Measurements from ENCODE around the gene MAML3.

MAML3 gene

DNA sequence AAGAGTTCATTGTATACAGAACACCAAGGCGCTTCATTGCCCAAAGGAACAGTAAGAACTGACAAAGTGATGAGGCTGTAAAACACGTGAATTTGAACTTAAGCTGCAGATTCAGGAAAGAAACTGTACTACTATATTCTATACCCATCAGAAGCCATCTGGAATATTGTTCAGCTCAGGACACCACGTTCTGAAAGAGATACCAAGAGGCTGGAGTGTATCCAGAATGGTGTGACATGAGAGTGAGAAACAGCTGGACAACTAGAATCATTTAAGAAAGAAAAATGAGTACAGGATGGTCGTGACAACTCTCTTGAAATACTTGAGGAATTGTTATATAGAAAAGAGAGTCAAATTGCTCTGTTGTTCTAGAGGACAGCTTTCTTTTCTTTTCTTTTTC, 393.4 kb downstream of the MAML3 start:
- TF ChIP-seq CTCF (IDR thresholded peaks at IDR 0.05; ENCODE audit: insufficient read depth, missing control alignments) = no peak
- DNase-seq (ENCODE audit: insufficient read length, low spot score) (no peak), FAIRE-seq (no peak)

- FAIRE-seq (no peak), DNase-seq (ENCODE audit: insufficient read length, low spot score) (no peak)
- TF ChIP-seq CTCF (IDR thresholded peaks at IDR 0.05; ENCODE audit: insufficient read depth, missing control alignments) = no peak
Observed at GRCh38 chr4:139759097-139759496, 394.9 kb downstream of the MAML3 start.

- TF ChIP-seq CTCF (IDR thresholded peaks at IDR 0.05; ENCODE audit: insufficient read depth, missing control alignments) = no peak
- DNase-seq (ENCODE audit: insufficient read length, low spot score) (no peak), FAIRE-seq (no peak)
Observed at GRCh38 chr4:139756391-139757180, 397.4 kb downstream of the MAML3 start.

- DNase-seq (ENCODE audit: insufficient read length, low spot score) (no peak), FAIRE-seq (no peak)
- TF ChIP-seq CTCF (IDR thresholded peaks at IDR 0.05; ENCODE audit: insufficient read depth, missing control alignments) = no peak
Observed at GRCh38 chr4:139754938-139755337, 399.0 kb downstream of the MAML3 start.

DNA sequence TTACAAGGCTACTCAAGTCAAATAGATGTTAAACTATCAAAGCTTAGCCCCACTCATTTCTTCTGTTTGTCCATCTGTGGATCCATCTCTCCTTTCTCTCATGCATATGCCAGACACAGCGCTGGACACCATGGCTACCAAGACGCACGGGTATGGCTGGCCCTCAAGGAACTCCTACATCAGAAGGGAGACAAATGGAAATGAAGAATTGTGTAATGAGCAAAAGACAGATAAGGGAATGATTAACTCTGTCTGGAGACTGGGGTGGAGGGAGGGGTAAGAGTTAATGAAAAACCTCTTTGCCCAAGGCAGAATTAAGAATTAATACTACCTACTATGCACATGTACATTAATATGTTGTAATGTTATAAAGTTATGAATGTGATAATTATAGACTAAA, 400.3 kb downstream of the MAML3 start:
- FAIRE-seq = no peak
- no peak for TF ChIP-seq CTCF (IDR thresholded peaks at IDR 0.05; ENCODE audit: insufficient read depth, missing control alignments)
- DNase-seq (ENCODE audit: insufficient read length, low spot score) = no peak

DNA sequence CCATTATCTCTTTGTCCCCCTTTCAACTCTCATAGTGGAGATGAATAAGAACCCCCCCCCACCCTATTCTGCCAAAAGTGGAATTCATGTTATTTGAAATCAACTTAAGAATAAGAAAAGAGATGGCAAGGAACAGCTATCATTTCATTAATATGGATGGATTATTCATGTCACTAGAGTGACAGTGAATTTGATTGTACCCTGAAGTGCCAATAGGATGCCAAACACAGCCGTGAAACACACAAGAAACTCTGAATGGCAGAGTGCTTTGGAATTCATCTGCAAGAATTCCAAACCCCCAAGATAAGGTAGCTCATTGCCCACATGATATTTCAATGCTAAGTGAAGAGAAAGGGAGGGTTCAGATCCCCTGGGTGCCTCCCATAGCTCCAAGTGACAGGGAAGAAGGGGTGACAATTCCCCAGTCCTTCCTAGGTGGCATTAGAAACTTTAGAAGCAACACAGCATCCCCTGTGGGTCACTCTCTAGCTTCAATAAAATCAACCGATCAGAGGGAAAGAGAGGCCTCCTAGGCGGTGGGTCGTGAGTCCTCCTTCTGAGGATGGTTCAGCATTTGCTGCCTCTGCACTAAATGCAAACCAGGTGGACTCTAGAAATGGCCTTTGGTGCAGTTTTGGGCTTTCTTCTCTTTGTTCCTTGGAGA, 404.0 kb downstream of the MAML3 start:
- FAIRE-seq (no peak), DNase-seq (ENCODE audit: insufficient read length, low spot score) (no peak)
- TF ChIP-seq CTCF (IDR thresholded peaks at IDR 0.05; ENCODE audit: insufficient read depth, missing control alignments) = no peak

DNA sequence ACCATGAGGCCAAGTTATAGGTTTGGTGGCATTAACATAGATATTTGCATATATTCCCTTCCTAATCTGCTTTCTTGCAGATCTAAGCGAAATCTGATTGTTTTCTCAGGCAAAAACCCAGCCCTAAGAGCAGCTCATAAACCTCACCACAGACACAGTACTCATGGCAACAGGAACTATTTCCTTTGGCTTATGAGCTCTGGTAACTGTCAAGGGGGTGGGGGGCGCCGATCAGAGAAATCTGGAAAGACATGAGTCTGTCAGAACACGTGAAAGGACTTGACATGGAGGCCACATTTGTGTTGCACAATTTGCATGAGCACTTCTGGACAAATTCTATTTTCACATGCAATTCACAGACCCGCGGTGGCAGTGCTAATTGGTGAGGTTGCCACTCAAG, 404.6 kb downstream of the MAML3 start:
- no peak for FAIRE-seq
- no peak for TF ChIP-seq CTCF (IDR thresholded peaks at IDR 0.05; ENCODE audit: insufficient read depth, missing control alignments)
- DNase-seq (ENCODE audit: insufficient read length, low spot score) = no peak
